Adrenal gland (tissue), 5 donors: ENCODE measurements around the gene TARDBP.

Experiments used
- POLR2A ChIP-seq, 2 donors: fragments of 450-650 bp; IDR thresholded peaks; one replicate each; pipeline ENCODE4 v1.6.1; 2017; ENCODE audit warnings: antibody characterized with exemption in 2 of 2, mild to moderate bottlenecking in 2 of 2, moderate library complexity in 1 of 2
- TF ChIP-seq, protein P1 (sequence below), 6 experiments: fragments of 450-650 bp in 4 of 6; fragments of 200-600 bp in 2 of 6; sonication (generic) in 1 of 6; IDR thresholded peaks; 1 replicate in 5 of 6; 2 replicates in 1 of 6; pipeline versions ENCODE4 v1.5.1 to v1.8.0; 2016 to 2021; ENCODE audit warnings: antibody characterized with exemption in 6 of 6, mild to moderate bottlenecking in 2 of 6, moderate library complexity in 1 of 6
- donor health status: DM: no; HTN: no; CAD: no.

DNA sequence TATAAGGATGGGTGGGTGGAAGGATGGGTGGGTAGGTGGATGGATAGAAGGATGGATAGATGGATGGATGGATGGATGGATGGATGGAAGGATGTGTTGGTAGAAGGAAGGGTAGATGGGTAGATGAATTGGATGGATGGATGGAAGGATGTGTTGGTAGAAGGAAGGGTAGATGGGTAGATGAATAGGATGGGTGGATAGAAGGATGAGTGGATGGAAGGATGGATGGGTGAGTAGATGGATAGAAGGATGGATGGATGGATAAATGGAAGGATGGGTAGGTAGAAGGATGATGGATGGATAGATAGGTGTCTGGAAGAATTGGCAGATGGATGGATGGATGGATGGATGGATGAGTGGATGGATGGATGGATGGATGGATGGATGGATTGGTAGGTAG lies 28.6 kb downstream of the TARDBP start:
- TF ChIP-seq, protein P1, sequence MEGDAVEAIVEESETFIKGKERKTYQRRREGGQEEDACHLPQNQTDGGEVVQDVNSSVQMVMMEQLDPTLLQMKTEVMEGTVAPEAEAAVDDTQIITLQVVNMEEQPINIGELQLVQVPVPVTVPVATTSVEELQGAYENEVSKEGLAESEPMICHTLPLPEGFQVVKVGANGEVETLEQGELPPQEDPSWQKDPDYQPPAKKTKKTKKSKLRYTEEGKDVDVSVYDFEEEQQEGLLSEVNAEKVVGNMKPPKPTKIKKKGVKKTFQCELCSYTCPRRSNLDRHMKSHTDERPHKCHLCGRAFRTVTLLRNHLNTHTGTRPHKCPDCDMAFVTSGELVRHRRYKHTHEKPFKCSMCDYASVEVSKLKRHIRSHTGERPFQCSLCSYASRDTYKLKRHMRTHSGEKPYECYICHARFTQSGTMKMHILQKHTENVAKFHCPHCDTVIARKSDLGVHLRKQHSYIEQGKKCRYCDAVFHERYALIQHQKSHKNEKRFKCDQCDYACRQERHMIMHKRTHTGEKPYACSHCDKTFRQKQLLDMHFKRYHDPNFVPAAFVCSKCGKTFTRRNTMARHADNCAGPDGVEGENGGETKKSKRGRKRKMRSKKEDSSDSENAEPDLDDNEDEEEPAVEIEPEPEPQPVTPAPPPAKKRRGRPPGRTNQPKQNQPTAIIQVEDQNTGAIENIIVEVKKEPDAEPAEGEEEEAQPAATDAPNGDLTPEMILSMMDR (IDR thresholded peaks at IDR 0.05) = no peak
- TF ChIP-seq POLR2A (IDR thresholded peaks at IDR 0.05) = no peak
